ENCODE data around the gene FLOT1.
A peak's percentile ranks its signal among the peaks of the same experiment; 100 is the strongest.

The FLOT1 gene

DNA sequence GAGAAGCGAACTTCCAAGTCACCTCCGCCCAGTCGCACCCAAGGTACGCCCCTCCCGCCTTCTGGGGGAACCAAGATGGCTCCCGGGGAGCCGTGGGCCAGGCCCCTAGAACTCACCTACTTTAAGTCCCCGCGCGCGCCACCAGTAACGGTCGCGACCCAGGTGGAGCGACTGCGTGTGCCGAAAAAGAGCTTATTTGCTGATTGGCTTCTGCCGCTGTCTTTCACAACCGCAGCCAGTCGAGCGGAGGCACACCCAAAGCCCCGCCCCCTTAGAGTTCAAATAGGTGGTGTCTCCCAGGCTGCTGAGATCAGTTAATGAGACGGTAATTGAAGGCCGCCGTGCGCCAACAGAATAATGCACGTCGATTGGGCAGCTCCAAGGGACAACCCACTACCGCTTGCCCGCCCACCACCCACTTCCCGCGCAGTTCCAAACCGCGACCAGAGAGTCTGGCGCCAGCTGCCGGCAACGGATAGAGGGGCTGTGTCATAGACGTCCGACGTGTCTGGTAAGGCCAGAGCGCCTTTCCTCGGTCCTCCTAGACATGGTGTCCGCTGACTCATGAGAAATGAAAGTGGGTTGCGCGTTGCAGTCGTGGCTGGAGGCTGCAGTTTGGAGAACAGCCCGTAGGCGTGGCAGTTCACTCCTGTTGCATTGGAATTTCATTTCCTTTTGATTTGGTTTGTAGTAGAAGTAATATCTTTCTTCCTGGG, 25.2 kb downstream of the FLOT1 start, which contains the start of gene MDC1 (continued):
- no peak for TF ChIP-seq ZNF433 (tag by site-specific recombination; IDR thresholded peaks at IDR 0.05; ENCODE audit: low read depth)
- TF ChIP-seq SALL2 (tag by site-specific recombination; IDR thresholded peaks at IDR 0.05; ENCODE audit: borderline replicate concordance), result no peak
- TF ChIP-seq, protein P1, sequence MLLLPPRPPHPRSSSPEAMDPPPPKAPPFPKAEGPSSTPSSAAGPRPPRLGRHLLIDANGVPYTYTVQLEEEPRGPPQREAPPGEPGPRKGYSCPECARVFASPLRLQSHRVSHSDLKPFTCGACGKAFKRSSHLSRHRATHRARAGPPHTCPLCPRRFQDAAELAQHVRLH (tag by site-specific recombination; IDR thresholded peaks at IDR 0.05), result peak; percentile 81
- TF ChIP-seq, protein P2, sequence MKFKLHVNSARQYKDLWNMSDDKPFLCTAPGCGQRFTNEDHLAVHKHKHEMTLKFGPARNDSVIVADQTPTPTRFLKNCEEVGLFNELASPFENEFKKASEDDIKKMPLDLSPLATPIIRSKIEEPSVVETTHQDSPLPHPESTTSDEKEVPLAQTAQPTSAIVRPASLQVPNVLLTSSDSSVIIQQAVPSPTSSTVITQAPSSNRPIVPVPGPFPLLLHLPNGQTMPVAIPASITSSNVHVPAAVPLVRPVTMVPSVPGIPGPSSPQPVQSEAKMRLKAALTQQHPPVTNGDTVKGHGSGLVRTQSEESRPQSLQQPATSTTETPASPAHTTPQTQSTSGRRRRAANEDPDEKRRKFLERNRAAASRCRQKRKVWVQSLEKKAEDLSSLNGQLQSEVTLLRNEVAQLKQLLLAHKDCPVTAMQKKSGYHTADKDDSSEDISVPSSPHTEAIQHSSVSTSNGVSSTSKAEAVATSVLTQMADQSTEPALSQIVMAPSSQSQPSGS (tag by site-specific recombination; IDR thresholded peaks at IDR 0.05; ENCODE audit: low read depth), result peak; percentile 59; the same call in 1 of the 2 replicates
- peak; percentile 28; the same call in 1 of the 2 replicates for TF ChIP-seq REPIN1 (tag by site-specific recombination; IDR thresholded peaks at IDR 0.05; ENCODE audit: low read depth)
- TF ChIP-seq ZNF114 (tag by site-specific recombination; IDR thresholded peaks at IDR 0.05), result no peak
- peak; percentile 90 for TF ChIP-seq ZNF324 (tag by site-specific recombination; IDR thresholded peaks at IDR 0.05)
- TF ChIP-seq, protein P3, sequence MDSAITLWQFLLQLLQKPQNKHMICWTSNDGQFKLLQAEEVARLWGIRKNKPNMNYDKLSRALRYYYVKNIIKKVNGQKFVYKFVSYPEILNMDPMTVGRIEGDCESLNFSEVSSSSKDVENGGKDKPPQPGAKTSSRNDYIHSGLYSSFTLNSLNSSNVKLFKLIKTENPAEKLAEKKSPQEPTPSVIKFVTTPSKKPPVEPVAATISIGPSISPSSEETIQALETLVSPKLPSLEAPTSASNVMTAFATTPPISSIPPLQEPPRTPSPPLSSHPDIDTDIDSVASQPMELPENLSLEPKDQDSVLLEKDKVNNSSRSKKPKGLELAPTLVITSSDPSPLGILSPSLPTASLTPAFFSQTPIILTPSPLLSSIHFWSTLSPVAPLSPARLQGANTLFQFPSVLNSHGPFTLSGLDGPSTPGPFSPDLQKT (IDR thresholded peaks at IDR 0.05; ENCODE audit: borderline replicate concordance, low read depth, low read length), result no peak
- TF ChIP-seq, protein P4, sequence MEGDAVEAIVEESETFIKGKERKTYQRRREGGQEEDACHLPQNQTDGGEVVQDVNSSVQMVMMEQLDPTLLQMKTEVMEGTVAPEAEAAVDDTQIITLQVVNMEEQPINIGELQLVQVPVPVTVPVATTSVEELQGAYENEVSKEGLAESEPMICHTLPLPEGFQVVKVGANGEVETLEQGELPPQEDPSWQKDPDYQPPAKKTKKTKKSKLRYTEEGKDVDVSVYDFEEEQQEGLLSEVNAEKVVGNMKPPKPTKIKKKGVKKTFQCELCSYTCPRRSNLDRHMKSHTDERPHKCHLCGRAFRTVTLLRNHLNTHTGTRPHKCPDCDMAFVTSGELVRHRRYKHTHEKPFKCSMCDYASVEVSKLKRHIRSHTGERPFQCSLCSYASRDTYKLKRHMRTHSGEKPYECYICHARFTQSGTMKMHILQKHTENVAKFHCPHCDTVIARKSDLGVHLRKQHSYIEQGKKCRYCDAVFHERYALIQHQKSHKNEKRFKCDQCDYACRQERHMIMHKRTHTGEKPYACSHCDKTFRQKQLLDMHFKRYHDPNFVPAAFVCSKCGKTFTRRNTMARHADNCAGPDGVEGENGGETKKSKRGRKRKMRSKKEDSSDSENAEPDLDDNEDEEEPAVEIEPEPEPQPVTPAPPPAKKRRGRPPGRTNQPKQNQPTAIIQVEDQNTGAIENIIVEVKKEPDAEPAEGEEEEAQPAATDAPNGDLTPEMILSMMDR (tag by site-specific recombination; IDR thresholded peaks at IDR 0.05), result peak; percentile 86
- TF ChIP-seq ZNF121 (tag by site-specific recombination; IDR thresholded peaks at IDR 0.05), result no peak
- peak; percentile 95 for TF ChIP-seq PRDM1 (tag by site-specific recombination; IDR thresholded peaks at IDR 0.05)
- TF ChIP-seq GLIS2 (tag by site-specific recombination; IDR thresholded peaks at IDR 0.05), result peak; percentile 94
- TF ChIP-seq ZNF292 (tag by site-specific recombination; IDR thresholded peaks at IDR 0.05; ENCODE audit: borderline replicate concordance, low read depth), result no peak
- TF ChIP-seq, protein P5, sequence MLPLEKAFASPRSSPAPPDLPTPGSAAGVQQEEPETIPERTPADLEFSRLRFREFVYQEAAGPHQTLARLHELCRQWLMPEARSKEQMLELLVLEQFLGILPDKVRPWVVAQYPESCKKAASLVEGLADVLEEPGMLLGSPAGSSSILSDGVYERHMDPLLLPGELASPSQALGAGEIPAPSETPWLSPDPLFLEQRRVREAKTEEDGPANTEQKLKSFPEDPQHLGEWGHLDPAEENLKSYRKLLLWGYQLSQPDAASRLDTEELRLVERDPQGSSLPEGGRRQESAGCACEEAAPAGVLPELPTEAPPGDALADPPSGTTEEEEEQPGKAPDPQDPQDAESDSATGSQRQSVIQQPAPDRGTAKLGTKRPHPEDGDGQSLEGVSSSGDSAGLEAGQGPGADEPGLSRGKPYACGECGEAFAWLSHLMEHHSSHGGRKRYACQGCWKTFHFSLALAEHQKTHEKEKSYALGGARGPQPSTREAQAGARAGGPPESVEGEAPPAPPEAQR (tag by site-specific recombination; IDR thresholded peaks at IDR 0.05), result peak; percentile 69
- peak; percentile 95 for TF ChIP-seq TRIM28 (IDR thresholded peaks at IDR 0.05; ENCODE audit: borderline replicate concordance, low read length)
- TF ChIP-seq KLF16 (tag by site-specific recombination; IDR thresholded peaks at IDR 0.05), result 0 out of 2 replicates have a peak, but pooled peaks have one; percentile 61
- TF ChIP-seq GLI4 (tag by site-specific recombination; IDR thresholded peaks at IDR 0.05), result no peak
- peak; percentile 63 for TF ChIP-seq ZNF394 (tag by site-specific recombination; IDR thresholded peaks at IDR 0.05; ENCODE audit: borderline replicate concordance)
- TF ChIP-seq, protein P6, sequence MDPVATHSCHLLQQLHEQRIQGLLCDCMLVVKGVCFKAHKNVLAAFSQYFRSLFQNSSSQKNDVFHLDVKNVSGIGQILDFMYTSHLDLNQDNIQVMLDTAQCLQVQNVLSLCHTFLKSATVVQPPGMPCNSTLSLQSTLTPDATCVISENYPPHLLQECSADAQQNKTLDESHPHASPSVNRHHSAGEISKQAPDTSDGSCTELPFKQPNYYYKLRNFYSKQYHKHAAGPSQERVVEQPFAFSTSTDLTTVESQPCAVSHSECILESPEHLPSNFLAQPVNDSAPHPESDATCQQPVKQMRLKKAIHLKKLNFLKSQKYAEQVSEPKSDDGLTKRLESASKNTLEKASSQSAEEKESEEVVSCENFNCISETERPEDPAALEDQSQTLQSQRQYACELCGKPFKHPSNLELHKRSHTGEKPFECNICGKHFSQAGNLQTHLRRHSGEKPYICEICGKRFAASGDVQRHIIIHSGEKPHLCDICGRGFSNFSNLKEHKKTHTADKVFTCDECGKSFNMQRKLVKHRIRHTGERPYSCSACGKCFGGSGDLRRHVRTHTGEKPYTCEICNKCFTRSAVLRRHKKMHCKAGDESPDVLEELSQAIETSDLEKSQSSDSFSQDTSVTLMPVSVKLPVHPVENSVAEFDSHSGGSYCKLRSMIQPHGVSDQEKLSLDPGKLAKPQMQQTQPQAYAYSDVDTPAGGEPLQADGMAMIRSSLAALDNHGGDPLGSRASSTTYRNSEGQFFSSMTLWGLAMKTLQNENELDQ (tag by site-specific recombination; IDR thresholded peaks at IDR 0.05; ENCODE audit: low read depth), result no peak
- TF ChIP-seq, protein P7, sequence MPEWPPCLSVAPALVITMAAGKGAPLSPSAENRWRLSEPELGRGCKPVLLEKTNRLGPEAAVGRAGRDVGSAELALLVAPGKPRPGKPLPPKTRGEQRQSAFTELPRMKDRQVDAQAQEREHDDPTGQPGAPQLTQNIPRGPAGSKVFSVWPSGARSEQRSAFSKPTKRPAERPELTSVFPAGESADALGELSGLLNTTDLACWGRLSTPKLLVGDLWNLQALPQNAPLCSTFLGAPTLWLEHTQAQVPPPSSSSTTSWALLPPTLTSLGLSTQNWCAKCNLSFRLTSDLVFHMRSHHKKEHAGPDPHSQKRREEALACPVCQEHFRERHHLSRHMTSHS (tag by site-specific recombination; IDR thresholded peaks at IDR 0.05), result no peak
- TF ChIP-seq ZNF560 (tag by site-specific recombination; IDR thresholded peaks at IDR 0.05; ENCODE audit: borderline replicate concordance), result no peak
- no peak for TF ChIP-seq ZNF677 (tag by site-specific recombination; IDR thresholded peaks at IDR 0.05)
- TF ChIP-seq, protein P8, sequence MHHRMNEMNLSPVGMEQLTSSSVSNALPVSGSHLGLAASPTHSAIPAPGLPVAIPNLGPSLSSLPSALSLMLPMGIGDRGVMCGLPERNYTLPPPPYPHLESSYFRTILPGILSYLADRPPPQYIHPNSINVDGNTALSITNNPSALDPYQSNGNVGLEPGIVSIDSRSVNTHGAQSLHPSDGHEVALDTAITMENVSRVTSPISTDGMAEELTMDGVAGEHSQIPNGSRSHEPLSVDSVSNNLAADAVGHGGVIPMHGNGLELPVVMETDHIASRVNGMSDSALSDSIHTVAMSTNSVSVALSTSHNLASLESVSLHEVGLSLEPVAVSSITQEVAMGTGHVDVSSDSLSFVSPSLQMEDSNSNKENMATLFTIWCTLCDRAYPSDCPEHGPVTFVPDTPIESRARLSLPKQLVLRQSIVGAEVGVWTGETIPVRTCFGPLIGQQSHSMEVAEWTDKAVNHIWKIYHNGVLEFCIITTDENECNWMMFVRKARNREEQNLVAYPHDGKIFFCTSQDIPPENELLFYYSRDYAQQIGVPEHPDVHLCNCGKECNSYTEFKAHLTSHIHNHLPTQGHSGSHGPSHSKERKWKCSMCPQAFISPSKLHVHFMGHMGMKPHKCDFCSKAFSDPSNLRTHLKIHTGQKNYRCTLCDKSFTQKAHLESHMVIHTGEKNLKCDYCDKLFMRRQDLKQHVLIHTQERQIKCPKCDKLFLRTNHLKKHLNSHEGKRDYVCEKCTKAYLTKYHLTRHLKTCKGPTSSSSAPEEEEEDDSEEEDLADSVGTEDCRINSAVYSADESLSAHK (tag by site-specific recombination; IDR thresholded peaks at IDR 0.05), result 0 out of 2 replicates have a peak, but pooled peaks have one; percentile 8
- TF ChIP-seq HOXA7 (CRISPR knock-in tag; IDR thresholded peaks at IDR 0.05; ENCODE audit: borderline replicate concordance), result peak; percentile 19; the same call in 1 of the 2 replicates
